Endothelial cell (in vitro differentiated cells): ENCODE data around the gene CDH26. TPM values are rescaled to one million over a fixed set of nuclear protein-coding genes. Genes with fewer than 3 reads are reported as not detected.

Source experiments
- DNase-seq: peaks from one replicate; pipeline ENCODE4 v3.0.0; 2021; ENCODE audit warnings: low spot score
- H3K27ac Mint-ChIP-seq: one replicate; pipeline ENCODE4 v1.8.0; 2021; ENCODE audit warnings: mixed read lengths, inconsistent platforms; ENCODE audit not compliant: unreplicated experiment
- H3K27me3 Mint-ChIP-seq: one replicate; pipeline ENCODE4 v1.8.0; 2021; ENCODE audit warnings: mild to moderate bottlenecking, moderate library complexity, mixed read lengths, inconsistent platforms; ENCODE audit not compliant: unreplicated experiment
- H3K36me3 Mint-ChIP-seq: one replicate; pipeline ENCODE4 v1.8.0; 2021; ENCODE audit warnings: mild to moderate bottlenecking, low read depth, mixed read lengths, inconsistent platforms; ENCODE audit not compliant: unreplicated experiment
- H3K4me1 Mint-ChIP-seq: one replicate; pipeline ENCODE4 v1.8.0; 2021; ENCODE audit warnings: mild to moderate bottlenecking, mixed read lengths, inconsistent platforms; ENCODE audit not compliant: unreplicated experiment
- H3K4me3 Mint-ChIP-seq: one replicate; pipeline ENCODE4 v1.8.0; 2021; ENCODE audit warnings: mild to moderate bottlenecking, mixed read lengths, inconsistent platforms; ENCODE audit not compliant: unreplicated experiment
- H3K9me3 Mint-ChIP-seq: one replicate; pipeline ENCODE4 v1.8.0; 2021; ENCODE audit warnings: mixed read lengths, inconsistent platforms; ENCODE audit not compliant: unreplicated experiment
- total RNA-seq: library from RNA; stranded (reverse); fragmentation: NEBNext Ultra II Directional; extraction: Animal tissue kit (Norgen Biotek cat#: 25700); gene quantifications from one replicate; pipeline ENCODE4 v1.2.1, GENCODE V29; 2021; ENCODE audit not compliant: unreplicated experiment
- TF ChIP-seq, protein P1 (sequence below): fragments of 200-600 bp; sonication (generic); IDR thresholded peaks from one replicate; pipeline ENCODE4 v1.5.0; 2021; ENCODE audit warnings: antibody characterized with exemption; ENCODE audit not compliant: unreplicated experiment

Gene CDH26
- total RNA-seq, 1 donor from 2014 or later: 5.4 TPM

DNA sequence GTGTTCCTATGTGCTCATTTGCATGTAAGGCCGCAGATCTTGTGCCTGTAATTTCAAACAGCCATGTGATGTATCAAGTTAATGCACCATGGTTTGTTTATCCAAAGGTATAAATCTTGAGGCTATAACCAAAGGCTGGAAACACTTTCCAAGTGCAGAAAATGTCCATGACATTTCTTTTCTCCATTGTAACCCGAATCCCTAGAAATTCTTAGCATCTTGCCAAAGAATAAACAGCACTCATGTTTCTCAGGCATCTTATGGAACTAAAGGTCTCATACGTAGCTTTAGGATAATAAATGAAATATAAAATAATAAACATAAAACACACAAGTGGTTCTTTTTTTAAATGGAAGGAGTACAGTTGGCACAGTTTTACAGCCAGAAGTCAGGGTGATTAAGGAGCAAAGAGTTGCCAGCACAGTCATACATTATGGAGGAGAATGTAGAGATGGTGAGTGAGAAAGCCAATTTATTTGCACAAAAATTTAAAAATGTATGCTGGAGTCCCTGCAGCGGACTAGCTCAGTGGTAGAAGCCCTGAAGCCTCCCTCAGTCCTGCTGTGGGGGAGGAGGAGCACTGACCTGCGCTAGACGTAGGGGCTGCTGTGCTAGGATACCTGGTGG is 18.0 kb downstream of the CDH26 start:
- no peak overlapping the region for H3K4me3 Mint-ChIP-seq
- no peak overlapping the region for H3K27ac Mint-ChIP-seq
- TF ChIP-seq, protein P1, sequence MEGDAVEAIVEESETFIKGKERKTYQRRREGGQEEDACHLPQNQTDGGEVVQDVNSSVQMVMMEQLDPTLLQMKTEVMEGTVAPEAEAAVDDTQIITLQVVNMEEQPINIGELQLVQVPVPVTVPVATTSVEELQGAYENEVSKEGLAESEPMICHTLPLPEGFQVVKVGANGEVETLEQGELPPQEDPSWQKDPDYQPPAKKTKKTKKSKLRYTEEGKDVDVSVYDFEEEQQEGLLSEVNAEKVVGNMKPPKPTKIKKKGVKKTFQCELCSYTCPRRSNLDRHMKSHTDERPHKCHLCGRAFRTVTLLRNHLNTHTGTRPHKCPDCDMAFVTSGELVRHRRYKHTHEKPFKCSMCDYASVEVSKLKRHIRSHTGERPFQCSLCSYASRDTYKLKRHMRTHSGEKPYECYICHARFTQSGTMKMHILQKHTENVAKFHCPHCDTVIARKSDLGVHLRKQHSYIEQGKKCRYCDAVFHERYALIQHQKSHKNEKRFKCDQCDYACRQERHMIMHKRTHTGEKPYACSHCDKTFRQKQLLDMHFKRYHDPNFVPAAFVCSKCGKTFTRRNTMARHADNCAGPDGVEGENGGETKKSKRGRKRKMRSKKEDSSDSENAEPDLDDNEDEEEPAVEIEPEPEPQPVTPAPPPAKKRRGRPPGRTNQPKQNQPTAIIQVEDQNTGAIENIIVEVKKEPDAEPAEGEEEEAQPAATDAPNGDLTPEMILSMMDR: no peak

DNA sequence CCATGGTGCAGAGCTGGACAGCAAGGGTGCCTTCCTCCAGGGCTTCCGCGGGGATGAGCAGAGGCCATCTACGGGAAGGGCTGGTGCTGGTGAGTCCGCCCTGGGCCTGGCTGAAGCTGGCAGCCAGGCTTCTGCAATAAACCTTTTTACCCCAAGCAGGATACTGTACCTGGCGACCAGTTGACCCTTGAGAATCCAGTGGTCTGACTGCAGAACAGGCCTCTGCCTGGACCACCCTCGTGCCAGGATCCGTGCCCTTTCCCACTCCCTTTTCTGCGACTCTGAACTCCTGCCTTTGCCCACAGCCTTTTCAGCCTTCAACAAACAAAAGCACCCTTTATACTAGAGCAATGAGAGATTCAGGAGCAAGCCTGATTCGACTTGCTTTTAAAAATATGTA is 18.9 kb downstream of the CDH26 start:
- TF ChIP-seq, protein P1: no peak
- Mint-ChIP-seq H3K9me3 (no peaks in the 10 kb centered on the region), H3K27ac (no peak overlapping the region), H3K4me1 (no peaks in the 10 kb centered on the region), H3K4me3 (no peak overlapping the region), H3K27me3 (peaks cover 2% of the 10 kb centered on the region), H3K36me3 (no peaks in the 10 kb centered on the region)
- DNase-seq: no peak

More for the DNA sequence above, 18.0 kb downstream of the CDH26 start:
- Mint-ChIP-seq H3K4me1 (no peaks in the 10 kb centered on the region), H3K9me3 (no peaks in the 10 kb centered on the region), H3K36me3 (no peaks in the 10 kb centered on the region), H3K27me3 (peaks cover 2% of the 10 kb centered on the region)
- DNase-seq: no peak

DNA sequence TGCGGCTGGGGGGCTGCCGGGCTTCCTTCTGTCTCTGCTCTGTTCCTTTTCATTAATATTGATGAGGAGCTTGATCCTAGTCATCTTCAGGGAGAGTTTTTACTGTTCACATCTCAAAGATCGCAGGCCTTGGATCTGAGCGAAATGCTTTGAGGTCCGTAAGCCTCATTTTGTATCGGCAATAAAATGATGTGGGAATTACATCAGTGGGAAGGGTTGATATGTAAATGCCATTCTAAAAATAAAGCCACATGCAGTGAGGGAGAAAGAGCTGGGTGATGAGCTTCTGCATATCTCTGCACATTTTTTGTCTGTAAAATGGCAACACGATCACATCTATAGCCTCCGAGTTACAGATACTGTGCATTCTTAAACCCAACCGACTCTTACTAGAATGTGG is 24.9 kb downstream of the CDH26 start:
- DNase-seq: no peak
- Mint-ChIP-seq H3K4me3 (no peak overlapping the region), H3K27ac (no peak overlapping the region), H3K9me3 (no peaks in the 10 kb centered on the region), H3K4me1 (no peaks in the 10 kb centered on the region), H3K27me3 (no peaks in the 10 kb centered on the region), H3K36me3 (no peaks in the 10 kb centered on the region)
- TF ChIP-seq, protein P1: no peak

DNA sequence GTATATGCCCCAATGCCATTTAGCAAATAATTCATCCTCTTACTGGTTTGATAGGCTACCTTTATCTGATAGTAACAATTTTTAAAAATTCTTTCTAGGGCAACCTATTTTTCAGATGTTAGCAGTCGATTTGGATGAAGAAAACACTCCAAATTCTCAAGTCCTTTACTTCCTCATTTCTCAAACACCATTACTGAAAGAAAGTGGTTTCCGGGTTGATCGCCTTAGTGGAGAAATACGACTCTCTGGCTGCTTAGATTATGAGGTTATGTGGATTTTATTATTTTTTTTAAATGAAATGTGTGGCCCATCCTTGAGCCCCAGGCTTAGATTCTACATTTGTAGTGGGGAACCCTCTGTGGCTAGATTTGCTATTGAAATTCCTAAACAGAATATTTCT is 26.3 kb downstream of the CDH26 start:
- no peaks in the 10 kb centered on the region for H3K9me3 Mint-ChIP-seq
- no peak for DNase-seq
- H3K27me3 Mint-ChIP-seq: no peaks in the 10 kb centered on the region
- peaks cover 2% of the 10 kb centered on the region for H3K4me1 Mint-ChIP-seq
- H3K36me3 Mint-ChIP-seq: no peaks in the 10 kb centered on the region
- TF ChIP-seq, protein P1: no peak
- no peak overlapping the region for H3K4me3 Mint-ChIP-seq
- no peak overlapping the region for H3K27ac Mint-ChIP-seq

DNA sequence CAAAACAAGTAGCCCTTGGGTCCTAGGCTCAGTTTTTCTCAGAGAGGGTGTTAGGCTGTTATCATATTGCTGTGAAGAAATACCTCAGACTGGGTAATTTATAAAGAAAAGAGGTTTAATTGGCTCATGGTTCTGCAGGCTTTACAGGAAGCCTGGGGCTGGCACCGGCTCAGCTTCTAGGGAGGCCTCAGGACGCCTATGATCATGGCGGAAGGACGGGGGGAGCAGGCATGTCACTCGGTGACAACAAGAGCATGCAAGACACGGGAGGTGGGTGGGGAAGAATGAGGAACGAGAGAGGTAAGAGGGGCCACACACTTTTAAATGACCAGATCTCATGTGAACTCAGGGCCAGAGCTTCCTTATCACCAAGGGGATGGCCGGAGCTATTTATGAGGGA is 26.9 kb downstream of the CDH26 start:
- TF ChIP-seq, protein P1: no peak
- H3K27ac Mint-ChIP-seq: no peak overlapping the region
- no peak overlapping the region for H3K4me3 Mint-ChIP-seq
- H3K4me1 Mint-ChIP-seq: peaks cover 2% of the 10 kb centered on the region
- no peaks in the 10 kb centered on the region for H3K36me3 Mint-ChIP-seq
- no peaks in the 10 kb centered on the region for H3K27me3 Mint-ChIP-seq
- DNase-seq: no peak
- no peaks in the 10 kb centered on the region for H3K9me3 Mint-ChIP-seq
